ENCODE measurements around the gene CSRNP3. TPM values are rescaled to one million over a fixed set of nuclear protein-coding genes. Genes with fewer than 3 reads are reported as not detected.

CSRNP3 gene
- total and polyA plus RNA-seq, 12 donors: 0.77 to 9.4 (median 4.7) TPM

GRCh38 chr2:165453561-165454094, 15.9 kb upstream of the CSRNP3 start:
- ATAC-seq: peak in 3 of 8 donors; percentile 25 to 44 (median 33)
- Histone ChIP-seq H3K27me3 (no peaks in the 10 kb centered on the region), H3K4me1 (no peaks in the 10 kb centered on the region), H3K9me3 (peaks cover 0 to 25% (median 0%) of the 10 kb centered on the region in 11 donors), H3K36me3 (no peaks in the 10 kb centered on the region), H3K27ac (no peak overlapping the region), H3K4me3 (no peak overlapping the region)
- WGBS, 2 donors: 79 to 89% methylated on average over 5 of the region's 5 CpGs
- DNase-seq: no peak
- no peak for TF ChIP-seq CTCF (IDR thresholded peaks at IDR 0.05)
- intact Hi-C loops (cut with DNase I): loop anchor here in 3 of 10 donors (5.0 to 10.0 kb wide), 3 partner anchors 231 to 419 kb away; no protein-coding TSS in a partner anchor

GRCh38 chr2:165454905-165455304, 14.6 kb upstream of the CSRNP3 start:
- WGBS, 2 donors: 76 to 84% methylated on average over 1 of the region's 1 CpG
- intact Hi-C loops (cut with DNase I): loop anchor here in 3 of 10 donors (5.0 to 10.0 kb wide), 3 partner anchors 230 to 417 kb away; no protein-coding TSS in a partner anchor
- no peak overlapping the region for H3K27ac ChIP-seq

GRCh38 chr2:165456027-165456426, 13.5 kb upstream of the CSRNP3 start:
- Histone ChIP-seq H3K9me3 (peaks cover 0 to 34% (median 0%) of the 10 kb centered on the region in 11 donors), H3K27me3 (no peaks in the 10 kb centered on the region), H3K27ac (no peak overlapping the region), H3K4me3 (no peak overlapping the region), H3K4me1 (no peaks in the 10 kb centered on the region), H3K36me3 (no peaks in the 10 kb centered on the region)
- intact Hi-C loops (cut with DNase I): loop anchor here in 1 of 10 donors (10.0 kb wide), 1 partner anchor 229 kb away; no protein-coding TSS in a partner anchor
- peak in 6 of 8 donors; percentile 75 to 88 (median 82) for ATAC-seq
- TF ChIP-seq CTCF (IDR thresholded peaks at IDR 0.05): no peak
- DNase-seq: peak in 1 of 2 donors; percentile 53
- 37 to 45% methylated on average over 1 of the region's 1 CpG for WGBS, 2 donors

More at GRCh38 chr2:165454905-165455304, 14.6 kb upstream of the CSRNP3 start:
- Histone ChIP-seq H3K27me3 (no peaks in the 10 kb centered on the region), H3K9me3 (peaks cover 0 to 34% (median 0%) of the 10 kb centered on the region in 11 donors), H3K36me3 (no peaks in the 10 kb centered on the region), H3K4me3 (no peak overlapping the region), H3K4me1 (no peaks in the 10 kb centered on the region)
- no peak for ATAC-seq
- DNase-seq: no peak
- no peak for TF ChIP-seq CTCF (IDR thresholded peaks at IDR 0.05)

GRCh38 chr2:165462443-165462842, 7.1 kb upstream of the CSRNP3 start:
- no peaks in the 10 kb centered on the region for H3K4me1 ChIP-seq
- TF ChIP-seq CTCF (IDR thresholded peaks at IDR 0.05): no peak
- no peaks in the 10 kb centered on the region for H3K36me3 ChIP-seq
- intact Hi-C loops (cut with DNase I): no loop called here
- no peaks in the 10 kb centered on the region for H3K27me3 ChIP-seq
- 77 to 84% methylated on average over 3 of the region's 3 CpGs for WGBS, 2 donors
- H3K27ac ChIP-seq: no peak overlapping the region
- H3K4me3 ChIP-seq: no peak overlapping the region
- peaks cover 0 to 19% (median 0%) of the 10 kb centered on the region in 11 donors for H3K9me3 ChIP-seq
- DNase-seq (no peak), ATAC-seq (no peak)
